ENCODE data around the gene THOC6.
"Not testable (repeated sequence)": the region's sequence is repeated elsewhere in the genome, so short reads cannot be mapped to it uniquely, and the experiment has no call there.

DNA sequence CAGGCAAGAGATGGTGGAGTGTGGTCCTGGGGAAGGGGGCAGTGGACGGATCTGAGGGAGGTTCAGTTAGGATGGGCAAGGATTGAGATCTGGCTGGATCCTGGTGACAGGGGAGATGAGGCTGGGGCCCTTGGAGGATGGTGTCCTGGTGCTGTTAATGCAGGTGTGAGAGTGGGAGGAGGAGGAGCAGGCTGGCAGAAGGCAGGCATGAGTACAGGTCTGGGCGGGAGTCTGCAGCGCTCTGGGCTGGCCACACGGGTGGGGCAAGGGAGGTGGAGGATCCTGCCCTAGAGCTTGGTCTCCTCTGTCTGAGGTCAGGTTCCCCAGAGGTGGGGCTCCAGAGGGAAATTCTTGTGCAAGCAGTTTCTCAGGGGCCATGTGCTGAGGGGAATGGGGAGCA, 48.3 kb downstream of the THOC6 start:
- not testable (repeated sequence) for TF ChIP-seq POLR2A, POLR2AphosphoS5, TAF1, POU2F2 (IDR thresholded peaks at IDR 0.05; ENCODE audit: low read depth, low read length)

All from GM12891 (cell line).